GM12878 (cell line): ENCODE results near the gene ZNF81. TPM values are rescaled to one million over a fixed set of nuclear protein-coding genes. Genes with fewer than 3 reads are reported as not detected.

Source experiments
- ATAC-seq: fragments of 200-7000 bp; cut with Tn5 transposase; 3 replicates; pipeline ENCODE4 v1.9.1; 2020; ENCODE audit warnings: mild to moderate bottlenecking, moderate library complexity
- BruUV-seq: library from RNA; stranded (reverse); fragments of 400-500 nt; replicated peaks from 2 replicates; lab custom pipeline; 2021; lab: Mats Ljungman, UMichigan
- CTCF ChIA-PET: fragments of 300-600 bp; sonication (Branson Sonifier 250); formaldehyde crosslinking; extraction: SDS; loops from one replicate; lab custom pipeline; 2021; ENCODE audit warnings: inconsistent platforms; lab: Yijun Ruan, JAX
- POLR2A ChIA-PET: fragments of 350-600 bp; formaldehyde crosslinking; extraction: SDS; loops from one replicate; lab custom pipeline; 2021; ENCODE audit warnings: inconsistent platforms; lab: Charles Lee
- RAD21 ChIA-PET: fragments of 300-600 bp; sonication (Branson Sonifier 250); formaldehyde crosslinking; loops from one replicate; lab custom pipeline; 2023; ENCODE audit warnings: antibody characterized with exemption; ENCODE audit not compliant: unreplicated experiment; lab: Charles Lee
- SMC1A ChIA-PET: fragments of 300-600 bp; sonication (Branson Sonifier 250); formaldehyde crosslinking; loops from one replicate; lab custom pipeline; 2023; ENCODE audit not compliant: unreplicated experiment, uncharacterized antibody; lab: Charles Lee
- DNase-seq: peaks from one replicate; pipeline ENCODE4 v3.0.0-alpha.2; 2011; ENCODE audit warnings: low read depth, low spot score
- FAIRE-seq: peaks from 3 replicates; lab custom pipeline; 2011; peaks lifted over from hg19 to GRCh38; lab: Jason Lieb, UNC
- H2AFZ ChIP-seq: 2 replicates; pipeline ENCODE4 v1.6.0; 2011; ENCODE audit warnings: low read depth, low read length, control low read depth; ENCODE audit not compliant: control insufficient read depth
- H3K27ac ChIP-seq: 2 replicates; pipeline ENCODE4 v1.5.1; 2011; ENCODE audit warnings: control low read depth; ENCODE audit not compliant: control insufficient read depth, insufficient read depth
- H3K27me3 ChIP-seq, 2 experiments: replicated peaks in 1 of 2; 2 replicates each; pipeline versions ENCODE4 v1.6.0 to v1.6.1; 2011; ENCODE audit warnings: low read length in 1 of 2; ENCODE audit not compliant: control insufficient read depth in 2 of 2, insufficient read depth in 2 of 2
- H3K36me3 ChIP-seq, 2 experiments: 2 replicates each; pipeline ENCODE4 v1.5.1; 2011; ENCODE audit warnings: low read length in 1 of 2; ENCODE audit not compliant: control insufficient read depth in 2 of 2, insufficient read depth in 2 of 2
- H3K4me1 ChIP-seq: 2 replicates; pipeline ENCODE4 v1.6.1; 2011; ENCODE audit warnings: mild to moderate bottlenecking, low read length, moderate library complexity, mixed read lengths; ENCODE audit not compliant: control insufficient read depth, insufficient read depth
- H3K4me2 ChIP-seq: 2 replicates; pipeline ENCODE4 v1.6.0; 2011; ENCODE audit warnings: control low read depth; ENCODE audit not compliant: control insufficient read depth, insufficient read depth
- H3K4me3 ChIP-seq: fragments of 200-600 bp; sonication (generic); 2 replicates; pipeline ENCODE4 v1.5.1; 2016
- H3K79me2 ChIP-seq: 2 replicates; pipeline ENCODE4 v1.6.0; 2011; ENCODE audit warnings: low read length; ENCODE audit not compliant: control insufficient read depth, insufficient read depth
- H3K9ac ChIP-seq: 2 replicates; pipeline ENCODE4 v1.8.0; 2011; ENCODE audit warnings: low read length, control low read depth, mixed read lengths; ENCODE audit not compliant: control insufficient read depth, insufficient read depth
- H3K9me3 ChIP-seq: replicated peaks from 3 replicates; pipeline ENCODE4 v1.5.1; 2011; ENCODE audit warnings: mild to moderate bottlenecking, low read length; ENCODE audit not compliant: control insufficient read depth, insufficient read depth
- H4K20me1 ChIP-seq: 2 replicates; pipeline ENCODE4 v1.6.0; 2011; ENCODE audit not compliant: control insufficient read depth, insufficient read depth
- CEBPB ChIP-seq, 2 experiments: fragments of 150-350 bp in 1 of 2; IDR thresholded peaks; 2 replicates each; pipeline ENCODE4 v1.6.1; 2012 to 2014; ENCODE audit warnings: low read depth in 2 of 2, low read length in 2 of 2, borderline replicate concordance in 1 of 2, inconsistent platforms in 1 of 2
- CHD2 ChIP-seq: IDR thresholded peaks from 2 replicates; pipeline ENCODE4 v1.6.1; 2011; ENCODE audit warnings: low read depth, low read length, improper control_type of control experiment, borderline replicate concordance
- CREB1 ChIP-seq: IDR thresholded peaks from 2 replicates; pipeline ENCODE4 v1.6.1; 2012; ENCODE audit warnings: low read depth, mild to moderate bottlenecking, inconsistent platforms
- EGR1 ChIP-seq, 2 experiments: IDR thresholded peaks; 1 replicate in 1 of 2; 2 replicates in 1 of 2; pipeline ENCODE4 v1.6.1; 2011 to 2012; ENCODE audit warnings: low read depth in 2 of 2, low read length in 2 of 2, borderline replicate concordance in 1 of 2, mild to moderate bottlenecking in 1 of 2, moderate library complexity in 1 of 2
- JUNB ChIP-seq: IDR thresholded peaks from 2 replicates; pipeline ENCODE4 v1.6.1; 2016; ENCODE audit warnings: antibody characterized with exemption, mild to moderate bottlenecking
- MEF2B ChIP-seq: fragments of 450-650 bp; IDR thresholded peaks from 2 replicates; pipeline ENCODE4 v1.6.1; 2018; ENCODE audit warnings: mild to moderate bottlenecking, moderate library complexity; ENCODE audit not compliant: partially characterized antibody, poor library complexity, severe bottlenecking
- MXI1 ChIP-seq: fragments of 150-350 bp; IDR thresholded peaks from 2 replicates; pipeline ENCODE4 v1.6.1; 2011; ENCODE audit warnings: low read depth, mild to moderate bottlenecking, inconsistent platforms, low read length, improper control_type of control experiment
- RFX5 ChIP-seq: IDR thresholded peaks from 2 replicates; pipeline ENCODE4 v1.6.1; 2011; ENCODE audit warnings: low read depth, low read length, improper control_type of control experiment
- SKIL ChIP-seq: fragments of 450-650 bp; IDR thresholded peaks from 2 replicates; pipeline ENCODE4 v1.6.1; 2017; ENCODE audit warnings: mild to moderate bottlenecking, low read depth, inconsistent platforms; ENCODE audit not compliant: poor library complexity, severe bottlenecking
- SREBF1 ChIP-seq: IDR thresholded peaks from 2 replicates; pipeline ENCODE4 v1.6.1; 2012; ENCODE audit warnings: mild to moderate bottlenecking, low read length
- SUZ12 ChIP-seq: fragments of 200-600 bp; sonication (generic); IDR thresholded peaks from one replicate; pipeline ENCODE4 v1.6.1; 2018; ENCODE audit warnings: antibody characterized with exemption, mild to moderate bottlenecking; ENCODE audit not compliant: unreplicated experiment
- TCF12 ChIP-seq: IDR thresholded peaks from 2 replicates; pipeline ENCODE4 v1.6.1; 2011; ENCODE audit warnings: low read depth, mild to moderate bottlenecking, low read length
- USF1 ChIP-seq: IDR thresholded peaks from 2 replicates; pipeline ENCODE4 v1.6.1; 2011; ENCODE audit warnings: borderline replicate concordance, low read depth, mild to moderate bottlenecking, moderate library complexity, mixed read lengths, low read length; ENCODE audit not compliant: insufficient read depth; ENCODE audit errors: extremely low read length
- WGBS: methylation state at CpG from one replicate; pipeline ENCODE4 v1.1.6; 2016; ENCODE audit warnings: low lambda C conversion rate; ENCODE audit not compliant: insufficient replicate concordance, insufficient coverage; ENCODE audit errors: missing lambda C conversion rate; 5-methylcytosine and 5-hydroxymethylcytosine counted together
- in situ Hi-C: fragments of 300-500 bp; cut with MboI; formaldehyde crosslinking; loops from 9 replicates; pipeline ENCODE4 v1.14.3; 2018; ENCODE audit warnings: mixed read lengths
- intact Hi-C: fragments of 100-400 bp; cut with micrococcal nuclease; formaldehyde crosslinking; loops from one replicate; pipeline ENCODE4 v1.14.2; 2022; ENCODE audit not compliant: unreplicated experiment
- polyA plus RNA-seq, 11 experiments: library from polyadenylated mRNA; depleted of rRNA in 4 of 11; unstranded in 6 of 11; stranded (reverse) in 5 of 11; fragments of >200 nt; fragmentation: Nextera tagmentation in 4 of 11; fragmentation: Illumina TruSeq in 1 of 11; extraction: Ambion mirVana in 4 of 11; extraction: Trizol in 1 of 11; gene quantifications; 1 replicate in 1 of 11; 2 replicates in 10 of 11; pipeline versions ENCODE4 v1.2.1 to v1.2.3, GENCODE V29; 2011 to 2016; ENCODE audit warnings: inconsistent platforms in 2 of 11, missing spikeins in 2 of 11, low read depth in 1 of 11
- total RNA-seq, 4 experiments: library from RNA; depleted of rRNA in 3 of 4; stranded (reverse); fragments of >200 nt in 3 of 4; fragmentation: Illumina TruSeq in 1 of 4; extraction: Trizol in 1 of 4; gene quantifications; 2 replicates each; pipeline versions ENCODE4 v1.2.1 to v1.2.3, GENCODE V29; 2013 to 2021

The ZNF81 gene
- total and polyA plus RNA-seq, 10 of the 15 experiments (the other 5 are each of a cell fraction or from before 2014, with no cell fraction given): 3.4 to 7.2 (median 4.4) TPM

- TF ChIP-seq SKIL (no peak), CREB1 (no peak)
Observed at GRCh38 chrX:47844117-47844516, 7.4 kb downstream of the ZNF81 start (continued).

- Histone ChIP-seq H4K20me1 (no peaks in the 10 kb centered on the region), H3K36me3 (no peaks in the 10 kb centered on the region; a peak in 1 of 4 replicates), H3K9ac (no peak overlapping the region), H3K79me2 (no peaks in the 10 kb centered on the region; the same call in 1 of the 2 replicates), H3K4me2 (no peak overlapping the region), H3K9me3 (no peaks in the 10 kb centered on the region; the same call in 2 of the 3 replicates), H3K4me1 (no peaks in the 10 kb centered on the region), H2AFZ (no peak overlapping the region), H3K4me3 (no peak overlapping the region), H3K27me3 (no peaks in the 10 kb centered on the region), H3K27ac (no peak overlapping the region)
- TF ChIP-seq USF1: no peak
- TF ChIP-seq EGR1 (IDR thresholded peaks at IDR 0.05; ENCODE audit: borderline replicate concordance in 1 of 2, low read depth in 2 of 2, low read length in 2 of 2): no peak
- no peak for TF ChIP-seq JUNB
- TF ChIP-seq CHD2: no peak
- TF ChIP-seq RFX5: no peak
- no peak for TF ChIP-seq SREBF1
- no peak for TF ChIP-seq SUZ12
- TF ChIP-seq CEBPB (IDR thresholded peaks at IDR 0.05; ENCODE audit: borderline replicate concordance in 1 of 2, low read depth in 2 of 2, low read length in 2 of 2): no peak
- TF ChIP-seq TCF12: no peak
- no peak for TF ChIP-seq MXI1
- TF ChIP-seq MEF2B: no peak
- BruUV-seq: no TSS peak
- FAIRE-seq: no peak
- 72% methylated on average over 7 of the region's 7 CpGs for WGBS
- CTCF ChIA-PET: interaction anchor here (1.1 to 1.3 kb wide), 2 partner anchors 10 to 181 kb away, joined by 4 to 5 read pairs; no protein-coding TSS in a partner anchor
- in situ Hi-C loops: no loop called here
- intact Hi-C loops: no loop called here
- POLR2A ChIA-PET: no interaction called here
- SMC1A ChIA-PET: interaction anchor here (0.9 to 1.8 kb wide), 3 partner anchors 8 to 11 kb away, joined by 3 to 5 read pairs (median 5); partner anchors contain the start of gene ZNF81
- RAD21 ChIA-PET: no interaction called here
- ATAC-seq: no peak
- DNase-seq: no peak
Observed at GRCh38 chrX:47846040-47846439, 9.3 kb downstream of the ZNF81 start.
